ENCODE data around the gene ADCY1.

DNA sequence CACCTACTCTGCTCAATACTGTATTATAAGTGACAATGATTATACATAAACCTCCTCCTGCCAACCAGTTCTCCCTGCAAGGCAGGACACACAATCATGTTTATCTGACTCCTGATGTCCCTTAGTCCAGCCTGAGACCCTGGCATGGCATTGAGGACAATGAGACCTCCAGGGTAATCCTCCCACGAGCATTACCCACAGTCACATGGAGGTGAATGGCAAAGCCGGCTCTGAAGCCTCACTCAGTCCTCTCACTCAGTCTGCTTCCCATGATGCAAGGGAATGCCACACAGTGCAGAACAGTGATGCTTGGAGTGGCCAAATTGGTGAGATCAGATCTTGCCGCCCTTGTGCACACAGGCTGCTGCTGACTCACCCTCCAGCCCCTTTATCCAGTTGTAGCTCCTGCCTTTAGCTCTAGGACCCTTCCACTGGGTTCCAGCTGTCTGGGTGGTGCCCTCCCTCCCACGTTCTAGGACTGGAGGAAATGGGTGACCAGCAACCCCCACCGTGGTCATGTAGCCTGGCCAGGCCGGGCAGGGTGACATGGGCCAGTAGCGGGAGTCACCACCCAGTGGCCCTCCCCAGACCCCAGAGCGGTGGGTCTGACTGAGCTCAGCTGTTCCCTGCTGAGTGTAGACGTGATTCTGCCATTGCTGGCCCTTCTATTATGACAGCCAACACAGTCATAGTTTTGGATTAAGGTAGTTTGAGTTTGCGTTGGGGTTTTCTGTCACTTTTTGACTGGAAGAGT is 5.5 kb upstream of the ADCY1 start:
- TF ChIP-seq, protein P1, sequence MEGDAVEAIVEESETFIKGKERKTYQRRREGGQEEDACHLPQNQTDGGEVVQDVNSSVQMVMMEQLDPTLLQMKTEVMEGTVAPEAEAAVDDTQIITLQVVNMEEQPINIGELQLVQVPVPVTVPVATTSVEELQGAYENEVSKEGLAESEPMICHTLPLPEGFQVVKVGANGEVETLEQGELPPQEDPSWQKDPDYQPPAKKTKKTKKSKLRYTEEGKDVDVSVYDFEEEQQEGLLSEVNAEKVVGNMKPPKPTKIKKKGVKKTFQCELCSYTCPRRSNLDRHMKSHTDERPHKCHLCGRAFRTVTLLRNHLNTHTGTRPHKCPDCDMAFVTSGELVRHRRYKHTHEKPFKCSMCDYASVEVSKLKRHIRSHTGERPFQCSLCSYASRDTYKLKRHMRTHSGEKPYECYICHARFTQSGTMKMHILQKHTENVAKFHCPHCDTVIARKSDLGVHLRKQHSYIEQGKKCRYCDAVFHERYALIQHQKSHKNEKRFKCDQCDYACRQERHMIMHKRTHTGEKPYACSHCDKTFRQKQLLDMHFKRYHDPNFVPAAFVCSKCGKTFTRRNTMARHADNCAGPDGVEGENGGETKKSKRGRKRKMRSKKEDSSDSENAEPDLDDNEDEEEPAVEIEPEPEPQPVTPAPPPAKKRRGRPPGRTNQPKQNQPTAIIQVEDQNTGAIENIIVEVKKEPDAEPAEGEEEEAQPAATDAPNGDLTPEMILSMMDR (conservative IDR thresholded peaks at IDR 0.05 in 1 of 2, IDR thresholded peaks at IDR 0.05 in 1 of 2; ENCODE audit: extremely low read depth in 1 of 2, insufficient read depth in 1 of 2, low read depth in 1 of 2, low read length in 2 of 2), result no peak
- no peak for TF ChIP-seq EZH2 (IDR thresholded peaks at IDR 0.05; ENCODE audit: borderline replicate concordance, low read length)
